ENCODE results near the gene IQCH. TPM values are rescaled to one million over a fixed set of nuclear protein-coding genes. Genes with fewer than 3 reads are reported as not detected.
"Not testable (repeated sequence)": the region's sequence is repeated elsewhere in the genome, so short reads cannot be mapped to it uniquely, and the experiment has no call there.

Gene IQCH
- total and polyA plus RNA-seq, 9 of the 15 experiments (the other 6 are each of a cell fraction or from before 2014, with no cell fraction given), result 1.8 to 3.9 (median 2.7) TPM

DNA sequence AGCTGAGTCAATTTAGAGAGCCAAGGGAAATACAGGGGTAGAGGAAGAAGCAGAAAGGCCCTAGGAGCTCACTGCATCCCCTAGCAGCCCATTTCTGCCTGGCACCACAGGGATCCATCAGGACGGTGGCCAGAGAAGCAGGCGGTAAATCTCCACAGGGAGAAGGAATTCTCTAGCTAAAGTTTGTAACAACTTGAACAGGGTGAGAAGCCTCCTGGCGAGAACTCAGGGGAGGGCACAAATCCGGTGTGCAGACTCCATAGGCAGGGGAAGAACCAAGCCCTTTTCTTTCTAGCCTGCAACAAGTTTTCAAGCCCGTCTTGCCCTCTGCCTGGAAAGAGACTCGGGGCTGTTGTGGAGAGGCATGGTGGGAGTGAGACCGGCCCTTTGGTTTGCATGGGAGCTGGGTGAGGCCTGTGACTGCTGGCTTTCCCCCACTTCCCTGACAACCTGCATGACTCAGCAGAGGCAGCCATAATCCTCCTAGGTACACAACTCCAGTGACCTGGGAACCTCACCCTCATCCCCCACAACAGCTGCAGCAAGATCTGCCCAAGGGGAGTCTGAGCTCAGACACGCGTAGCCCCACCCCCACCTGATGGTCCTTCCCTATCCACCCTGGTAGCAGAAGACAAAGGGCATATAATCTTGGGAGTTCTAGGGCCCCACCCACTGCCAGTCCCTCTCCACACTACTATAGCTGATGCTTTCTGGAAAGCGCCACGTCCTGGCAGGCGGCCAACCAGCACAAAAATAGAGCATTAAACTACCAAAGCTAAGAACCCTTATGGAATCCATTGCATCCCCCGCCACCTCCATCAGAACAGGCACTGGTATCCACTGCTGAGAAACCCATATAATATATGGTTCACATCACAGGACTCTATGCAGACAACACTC, 182.0 kb downstream of the IQCH start:
- BruUV-seq (replicated peaks); H4K20me1 ChIP-seq (replicated peaks; ENCODE audit: control insufficient read depth, insufficient read depth, low read length); H3K4me1 ChIP-seq (replicated peaks in 1 of 2; ENCODE audit: control insufficient read depth in 2 of 2, insufficient read depth in 2 of 2, low read length in 2 of 2); H3K9me3 ChIP-seq (replicated peaks; ENCODE audit: control insufficient read depth, insufficient read depth, low read depth, low read length); H3K27me3 ChIP-seq (ENCODE audit: control insufficient read depth in 2 of 2, insufficient read depth in 2 of 2, low read length in 2 of 2); H3K9me1 ChIP-seq (ENCODE audit: control insufficient read depth, insufficient read depth, low read length); intact Hi-C loops (cut with micrococcal nuclease); in situ Hi-C loops (cut with MboI); H3K9ac ChIP-seq (ENCODE audit: insufficient read depth in 1 of 2, low read depth in 2 of 2, low read length in 2 of 2); H3K4me3 ChIP-seq; H3K4me2 ChIP-seq (ENCODE audit: insufficient read depth, low read length); CTCF ChIA-PET (ENCODE audit: low intra/inter-chr PET ratio); H3K79me2 ChIP-seq (ENCODE audit: control insufficient read depth, insufficient read depth, low read length); H3K36me3 ChIP-seq (ENCODE audit: control insufficient read depth, insufficient read depth, low read length): not testable (repeated sequence)
- TF ChIP-seq ARID1B (IDR thresholded peaks at IDR 0.05) (0 out of 2 replicates have a peak, but pooled peaks have one; percentile 24), ZNF316 (IDR thresholded peaks at IDR 0.05) (peak; percentile 72), NFIC (IDR thresholded peaks at IDR 0.05) (peak; percentile 81), NONO (IDR thresholded peaks at IDR 0.05; ENCODE audit: low read depth in 2 of 2, low read length in 1 of 2) (0 out of 4 replicates have a peak, but pooled peaks of 1 of the 2 experiments have one; percentile 8), NFE2 (IDR thresholded peaks at IDR 0.05; ENCODE audit: low read depth) (peak; percentile 67), DPF2 (IDR thresholded peaks at IDR 0.05) (0 out of 2 replicates have a peak, but pooled peaks have one; percentile 20), C11orf30 (IDR thresholded peaks at IDR 0.05; ENCODE audit: low read depth) (peak; percentile 76), ZFX (CRISPR knock-in tag; IDR thresholded peaks at IDR 0.05) (peak; percentile 37; the same call in 1 of the 2 replicates), YY1 (IDR thresholded peaks at IDR 0.05; ENCODE audit: borderline replicate concordance in 1 of 3, control insufficient read depth in 1 of 3, extremely low read depth in 1 of 3, insufficient read depth in 3 of 3, insufficient read length in 1 of 3, insufficient replicate concordance in 2 of 3, low read depth in 1 of 3, low read length in 2 of 3) (peak in 1 of 3 experiments; percentile 27), MAFG (tag; conservative IDR thresholded peaks at IDR 0.05) (peak; percentile 62)
- TF ChIP-seq, protein P1, sequence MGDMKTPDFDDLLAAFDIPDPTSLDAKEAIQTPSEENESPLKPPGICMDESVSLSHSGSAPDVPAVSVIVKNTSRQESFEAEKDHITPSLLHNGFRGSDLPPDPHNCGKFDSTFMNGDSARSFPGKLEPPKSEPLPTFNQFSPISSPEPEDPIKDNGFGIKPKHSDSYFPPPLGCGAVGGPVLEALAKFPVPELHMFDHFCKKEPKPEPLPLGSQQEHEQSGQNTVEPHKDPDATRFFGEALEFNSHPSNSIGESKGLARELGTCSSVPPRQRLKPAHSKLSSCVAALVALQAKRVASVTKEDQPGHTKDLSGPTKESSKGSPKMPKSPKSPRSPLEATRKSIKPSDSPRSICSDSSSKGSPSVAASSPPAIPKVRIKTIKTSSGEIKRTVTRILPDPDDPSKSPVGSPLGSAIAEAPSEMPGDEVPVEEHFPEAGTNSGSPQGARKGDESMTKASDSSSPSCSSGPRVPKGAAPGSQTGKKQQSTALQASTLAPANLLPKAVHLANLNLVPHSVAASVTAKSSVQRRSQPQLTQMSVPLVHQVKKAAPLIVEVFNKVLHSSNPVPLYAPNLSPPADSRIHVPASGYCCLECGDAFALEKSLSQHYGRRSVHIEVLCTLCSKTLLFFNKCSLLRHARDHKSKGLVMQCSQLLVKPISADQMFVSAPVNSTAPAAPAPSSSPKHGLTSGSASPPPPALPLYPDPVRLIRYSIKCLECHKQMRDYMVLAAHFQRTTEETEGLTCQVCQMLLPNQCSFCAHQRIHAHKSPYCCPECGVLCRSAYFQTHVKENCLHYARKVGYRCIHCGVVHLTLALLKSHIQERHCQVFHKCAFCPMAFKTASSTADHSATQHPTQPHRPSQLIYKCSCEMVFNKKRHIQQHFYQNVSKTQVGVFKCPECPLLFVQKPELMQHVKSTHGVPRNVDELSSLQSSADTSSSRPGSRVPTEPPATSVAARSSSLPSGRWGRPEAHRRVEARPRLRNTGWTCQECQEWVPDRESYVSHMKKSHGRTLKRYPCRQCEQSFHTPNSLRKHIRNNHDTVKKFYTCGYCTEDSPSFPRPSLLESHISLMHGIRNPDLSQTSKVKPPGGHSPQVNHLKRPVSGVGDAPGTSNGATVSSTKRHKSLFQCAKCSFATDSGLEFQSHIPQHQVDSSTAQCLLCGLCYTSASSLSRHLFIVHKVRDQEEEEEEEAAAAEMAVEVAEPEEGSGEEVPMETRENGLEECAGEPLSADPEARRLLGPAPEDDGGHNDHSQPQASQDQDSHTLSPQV (IDR thresholded peaks at IDR 0.05), result peak; percentile 42; the same call in 1 of the 2 replicates
- FAIRE-seq (peak; percentile 35), ATAC-seq (0 out of 3 replicates have a peak, but pooled peaks have one; percentile 29), DNase-seq (ENCODE audit: extremely low read depth in 1 of 4, low spot score in 3 of 4) (peak in 1 of 4 experiments; percentile 45)
- WGBS (ENCODE audit: insufficient coverage, low coverage, missing lambda C conversion rate), result 66% methylated on average over 13 of the region's 13 CpGs
- Histone ChIP-seq H2AFZ (ENCODE audit: low read depth, low read length) (peak overlapping the region; percentile 91), H3K27ac (ENCODE audit: extremely low read depth, low read depth, low read length) (peak overlapping the region; percentile 16; the same call in 1 of the 3 replicates)
- POLR2A ChIA-PET, result interaction anchor here (1.0 kb wide), 1 partner anchor 10 kb away, joined by 3 read pairs; no protein-coding TSS in a partner anchor

Data from K562 (cell line).